Effector CD8-positive, alpha-beta T cell (primary cell): ENCODE data around the gene SPRR2A.
"Not testable (repeated sequence)": the region's sequence is repeated elsewhere in the genome, so short reads cannot be mapped to it uniquely, and the experiment has no call there.

Experiments used
- DNase-seq: peaks from one replicate; lab custom pipeline; 2025; lab: John Stamatoyannopoulos, UW
- total RNA-seq, 4 experiments: gene quantifications; one replicate each; lab custom pipeline; 2026; lab: John Stamatoyannopoulos, UW

SPRR2A gene
- total RNA-seq, result 0 reads per million in 4 experiments

GRCh38 chr1:153057375-153057774, at the start of gene SPRR2A:
Gene SPRR2A, minus strand, starts transcription at chr1:153057512. Its CDS starts 777 bp downstream, at chr1:153056735.
- DNase-seq, result no peak

- DNase-seq, result no peak
These were observed 42.9 kb upstream of the SPRR2A start for GRCh38 chr1:153100245-153100644.

DNA sequence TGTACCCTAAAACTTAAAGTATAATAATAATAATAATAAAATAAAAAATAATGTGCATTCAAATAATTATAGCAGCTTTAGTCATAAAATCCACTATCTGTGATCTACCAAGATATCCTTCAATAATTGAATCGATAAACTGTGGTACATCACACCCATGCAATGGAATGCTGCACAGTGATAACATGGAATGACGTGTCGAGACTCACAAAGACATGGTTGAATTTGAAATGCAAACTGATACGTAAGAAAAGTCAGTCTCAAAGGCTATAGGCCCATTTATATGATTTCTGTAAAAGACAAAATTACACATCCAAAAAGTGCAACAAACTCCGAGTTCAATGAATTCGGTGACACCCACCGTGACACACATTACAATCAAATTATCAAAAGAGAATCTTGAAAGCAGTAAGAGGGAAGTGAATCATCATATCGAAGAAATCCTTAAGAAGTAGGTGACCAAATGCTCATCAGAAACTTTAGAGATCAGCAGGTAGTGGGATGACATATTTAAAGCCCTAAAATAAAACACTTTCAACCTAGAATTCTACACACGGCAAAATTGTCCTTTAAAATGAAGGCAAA, 42.2 kb upstream of the SPRR2A start:
- DNase-seq, result no peak

- DNase-seq, result no peak
These were observed 38.5 kb upstream of the SPRR2A start for GRCh38 chr1:153095764-153096163.

GRCh38 chr1:153094426-153094825, 37.1 kb upstream of the SPRR2A start, which contains the start of gene SPRR2E:
Gene SPRR2E, minus strand, starts transcription at chr1:153094526. Its CDS starts 775 bp downstream, at chr1:153093751.
- no peak for DNase-seq

DNA sequence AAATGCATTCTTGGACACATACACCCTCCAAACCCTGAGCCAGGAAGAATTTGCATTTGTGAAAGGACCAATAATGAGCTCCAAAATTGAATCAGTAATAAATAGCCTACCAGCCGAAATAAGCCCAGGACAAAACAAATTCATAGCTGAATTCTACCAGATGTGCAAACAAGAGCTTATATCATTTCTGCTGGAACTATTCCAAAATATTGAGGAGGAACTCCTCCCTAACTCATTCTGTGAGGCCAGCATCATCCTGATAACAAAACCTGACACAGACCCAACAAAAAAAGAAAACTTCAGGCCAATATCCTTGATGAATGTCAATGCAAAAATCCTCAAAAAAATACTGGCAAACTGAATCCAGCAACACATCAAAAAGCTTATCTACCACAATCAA, 30.3 kb upstream of the SPRR2A start:
- DNase-seq, result no peak

- no peak for DNase-seq
These were observed 24.4 kb upstream of the SPRR2A start for GRCh38 chr1:153081736-153082135.

DNA sequence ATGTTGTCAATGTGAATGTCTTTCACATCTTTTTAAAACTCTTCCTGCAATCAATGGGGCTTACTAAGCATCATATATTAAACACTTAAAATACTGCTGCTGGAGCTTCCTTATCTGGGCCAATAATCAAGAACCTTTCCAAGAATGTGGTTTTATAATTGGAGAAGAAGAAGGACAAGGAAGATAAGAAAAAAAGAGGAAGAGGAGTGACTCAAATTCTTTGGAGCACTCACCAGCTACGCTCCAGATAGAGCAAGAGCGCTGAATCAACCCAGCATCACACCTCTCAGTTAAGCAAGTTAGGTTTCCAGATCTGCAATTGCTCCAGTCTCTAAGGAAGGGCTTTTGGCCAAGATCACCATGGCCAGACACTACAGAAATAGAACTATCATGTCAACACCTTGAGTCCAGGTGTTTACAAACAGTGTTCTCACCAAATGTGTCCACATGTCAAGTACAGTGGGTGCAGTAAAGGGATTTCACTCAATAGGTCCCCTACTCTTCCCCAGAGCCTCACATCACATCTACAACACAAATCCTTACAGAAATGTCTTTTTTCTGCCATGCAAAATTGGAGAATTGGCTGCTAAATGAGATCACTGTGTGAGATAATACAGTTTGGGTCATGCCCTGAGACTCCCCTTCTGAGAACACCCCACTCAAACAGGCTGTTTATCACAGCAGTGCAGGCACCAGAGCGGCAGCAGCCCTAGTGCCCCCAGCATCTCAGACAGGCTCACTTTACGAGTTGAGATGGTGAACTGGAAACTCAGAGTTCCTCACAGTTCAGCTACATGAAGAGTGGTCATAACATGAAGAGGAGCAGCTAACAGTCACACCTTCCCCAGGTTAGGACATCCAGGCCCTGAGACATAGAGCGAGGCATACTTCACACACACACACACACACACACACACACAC, 15.8 kb upstream of the SPRR2A start:
- no peak for DNase-seq

DNA sequence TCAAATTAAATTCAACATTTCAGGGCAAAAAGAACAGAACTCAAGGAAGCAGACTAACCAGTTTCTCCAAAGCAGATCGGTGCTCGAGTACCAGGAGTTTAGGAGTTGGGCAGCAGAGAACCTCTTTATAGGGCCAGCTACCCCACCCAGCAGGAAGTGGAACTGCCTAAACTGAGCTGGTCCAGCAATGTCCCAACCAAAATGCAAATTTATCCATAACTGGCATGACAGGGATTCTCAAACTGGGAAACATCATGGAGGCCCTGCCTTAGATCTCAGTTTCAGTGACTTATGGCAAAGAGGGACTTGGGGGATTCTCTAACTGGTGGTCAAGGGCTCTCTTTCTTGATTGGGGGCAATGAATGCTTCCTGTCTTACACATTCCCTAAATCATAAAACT, 14.2 kb upstream of the SPRR2A start, which contains the start of gene SPRR2B:
Gene SPRR2B, minus strand, starts transcription at position 101 of the 400 bp plus-strand sequence. CDS start 772 bp downstream, outside the sequence.
- DNase-seq, result no peak

DNA sequence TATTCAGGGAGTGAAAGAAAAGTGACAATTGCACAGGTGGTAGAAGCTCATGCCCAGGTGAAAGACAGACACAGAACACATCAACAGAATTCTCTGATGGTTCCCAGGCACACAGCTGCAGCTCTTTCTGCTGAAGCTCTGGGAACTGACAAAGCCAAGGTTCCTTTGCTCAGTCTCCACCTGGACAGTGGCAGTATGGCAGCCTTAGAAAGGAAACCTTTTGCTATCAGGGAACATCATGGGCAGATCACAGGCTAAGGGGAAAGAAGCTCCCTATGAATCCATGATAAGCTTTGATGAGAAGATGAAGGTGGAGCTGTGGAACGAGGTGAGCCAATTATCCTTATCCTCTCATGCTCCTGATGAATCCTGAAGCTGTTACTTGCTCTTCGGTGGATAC, 12.9 kb upstream of the SPRR2A start:
- DNase-seq, result no peak

GRCh38 chr1:153058826-153059784, 1.8 kb upstream of the SPRR2A start:
- no peak for DNase-seq

- DNase-seq, result no peak
These were observed 842 bp upstream of the SPRR2A start for GRCh38 chr1:153058154-153058553.

DNA sequence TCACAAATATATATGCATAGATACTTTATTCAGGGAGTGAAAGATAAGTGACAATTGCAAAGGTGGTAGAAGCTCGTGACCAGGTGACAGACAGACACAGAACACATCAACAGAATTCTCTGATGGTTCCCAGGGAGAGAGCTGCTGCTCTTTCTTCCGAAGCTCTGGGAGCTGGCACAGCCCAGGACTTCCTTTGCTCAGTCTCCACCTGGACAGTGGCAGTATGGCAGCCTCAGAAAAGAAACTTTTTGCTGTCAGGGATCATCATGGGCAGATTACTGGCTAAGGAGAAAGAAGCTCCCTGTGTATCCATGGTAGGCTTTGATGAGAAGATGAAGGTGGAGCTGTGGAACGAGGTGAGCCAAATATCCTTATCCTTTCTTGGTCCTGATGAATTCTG, 1.2 kb downstream of the SPRR2A start:
- not testable (repeated sequence) for DNase-seq

- DNase-seq, result no peak
These were observed 8.1 kb downstream of the SPRR2A start for GRCh38 chr1:153049211-153049610.

DNA sequence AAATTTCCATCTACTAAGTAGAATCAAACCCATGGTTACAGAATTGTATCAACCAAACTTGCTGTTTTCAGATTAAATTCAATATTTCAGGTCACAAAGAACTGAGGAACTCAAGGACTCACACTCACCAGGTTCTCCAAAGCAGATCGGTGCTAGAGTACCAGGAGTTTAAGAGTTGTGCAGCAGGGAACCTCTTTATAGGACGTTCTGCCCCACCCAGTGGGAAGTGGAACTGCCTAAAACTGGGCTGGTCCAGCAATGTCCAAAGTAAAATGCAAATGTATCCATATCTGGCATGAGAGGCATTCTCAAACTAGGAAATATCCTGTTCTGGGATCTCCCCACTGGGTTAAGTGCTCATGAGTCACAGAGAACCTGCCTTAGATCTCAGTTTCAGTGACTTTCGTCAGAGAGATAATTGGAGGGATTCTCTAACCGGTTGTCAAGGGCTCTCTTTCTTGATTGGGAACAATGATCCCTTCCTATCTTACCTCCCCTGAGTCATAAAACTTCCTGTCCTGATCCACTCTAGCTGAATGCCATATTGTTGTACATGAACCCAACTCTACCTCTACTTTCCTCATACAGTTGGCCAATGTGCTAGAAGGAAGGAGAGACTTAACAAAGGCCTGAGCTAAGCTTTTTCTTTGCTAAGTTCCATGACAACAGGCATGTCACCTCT, 16.2 kb downstream of the SPRR2A start, which contains the start of gene SPRR2D:
Gene SPRR2D, minus strand, starts transcription at position 171 of the 682 bp plus-strand sequence. CDS start 774 bp downstream, outside the sequence.
- no peak for DNase-seq

- DNase-seq, result no peak
These were observed 22.1 kb downstream of the SPRR2A start for GRCh38 chr1:153035211-153035610.

- DNase-seq, result no peak
These were observed 24.5 kb downstream of the SPRR2A start for GRCh38 chr1:153032677-153033308.

DNA sequence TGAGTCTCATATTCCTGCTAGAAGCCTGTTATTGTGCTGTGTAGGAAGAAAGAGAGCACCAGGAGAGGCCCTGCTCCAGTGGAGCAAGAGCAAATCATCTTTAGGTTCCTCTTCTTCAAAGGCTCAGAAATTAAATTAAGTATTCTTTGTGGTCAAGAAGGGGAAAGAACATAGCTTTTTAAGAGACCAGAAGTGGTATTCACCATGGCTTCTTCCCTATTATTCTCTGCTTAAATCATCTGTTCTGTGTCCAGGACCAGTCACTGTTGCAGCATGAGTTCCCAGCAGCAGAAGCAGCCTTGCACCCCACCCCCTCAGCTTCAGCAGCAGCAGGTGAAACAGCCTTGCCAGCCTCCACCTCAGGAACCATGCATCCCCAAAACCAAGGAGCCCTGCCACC, 25.2 kb downstream of the SPRR2A start:
- no peak for DNase-seq

DNA sequence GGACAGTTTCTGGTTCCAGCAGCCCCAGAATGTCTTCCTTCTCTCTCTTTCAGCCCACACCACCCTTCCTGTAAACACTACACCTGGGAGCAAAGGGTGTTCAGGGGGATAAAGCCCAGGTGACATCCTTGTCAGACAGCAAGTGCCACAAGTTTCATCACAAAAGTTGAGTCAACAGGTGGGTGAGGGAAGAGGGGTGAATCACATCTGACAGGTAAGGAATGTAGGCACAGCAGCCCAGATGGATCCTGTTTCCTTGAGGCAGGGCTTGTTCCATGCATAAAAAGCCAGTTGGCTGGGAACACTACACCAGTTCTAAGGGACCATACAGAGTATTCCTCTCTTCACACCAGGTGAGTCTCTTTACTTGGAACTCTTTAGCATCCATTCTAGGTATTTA, 26.4 kb downstream of the SPRR2A start, which contains the start of gene SPRR1B:
Gene SPRR1B, plus strand, starts transcription at position 309 of the 400 bp plus-strand sequence. CDS start 1,143 bp downstream, outside the sequence.
- no peak for DNase-seq

DNA sequence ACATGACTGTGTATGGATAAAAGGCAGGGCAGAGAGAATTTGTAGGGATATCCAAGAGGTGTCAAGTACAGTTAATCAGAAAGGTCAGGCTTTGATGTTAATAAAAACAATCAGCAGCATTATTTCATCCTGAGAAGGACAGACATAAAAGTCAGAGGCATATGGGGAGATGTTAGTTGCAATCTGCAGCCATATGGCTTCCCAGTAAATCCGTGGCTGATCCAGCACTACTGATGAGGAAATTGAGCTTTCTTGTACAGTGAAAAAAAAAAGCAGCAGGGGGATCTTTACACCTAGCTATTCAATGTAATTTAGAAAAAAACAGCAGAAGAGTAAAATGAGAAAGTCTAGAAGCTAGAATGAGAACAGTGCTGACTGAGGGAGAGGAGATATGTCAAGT, 28.5 kb downstream of the SPRR2A start:
- DNase-seq, result no peak
